HG03175 (cell line): Measurements from ENCODE around the gene STK26.
"Not testable (repeated sequence)": the region's sequence is repeated elsewhere in the genome, so short reads cannot be mapped to it uniquely, and the experiment has no call there.

Experiments
- ATAC-seq: cut with Tn5 transposase; IDR thresholded peaks from one replicate; pipeline ENCODE4 v1.9.1; 2021; ENCODE audit warnings: mild to moderate bottlenecking, moderate library complexity; ENCODE audit not compliant: unreplicated experiment

STK26 gene

DNA sequence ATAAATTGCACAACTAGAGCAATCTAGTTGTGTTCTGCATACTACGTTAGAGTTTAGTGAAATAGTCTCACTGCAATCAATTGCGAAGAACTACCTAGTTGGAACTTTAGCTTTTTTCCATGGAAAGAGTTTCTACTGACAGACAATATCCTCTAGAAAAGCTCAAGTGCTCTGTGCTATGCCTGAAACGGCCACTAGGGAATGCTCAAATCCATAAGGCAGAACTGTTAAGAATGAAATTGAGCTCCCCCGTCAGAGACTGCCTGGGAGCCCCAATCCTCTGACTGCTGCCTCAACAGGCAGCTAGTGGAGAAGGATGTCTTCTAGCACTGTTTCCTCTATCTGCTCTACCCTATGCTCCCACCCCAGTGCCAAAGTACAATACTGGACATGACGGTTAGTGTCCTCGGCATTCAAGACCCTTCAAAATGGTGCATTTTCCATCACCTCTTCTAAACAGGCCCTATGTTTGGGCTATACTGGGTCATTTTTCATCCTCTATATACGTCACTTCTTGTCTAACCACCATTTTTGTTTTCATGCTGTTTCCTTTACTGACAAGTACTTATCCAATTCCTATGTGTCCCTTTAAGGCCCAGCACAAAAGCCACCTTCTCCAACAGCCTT, 69.5 kb downstream of the STK26 start:
- ATAC-seq = peak; percentile 80

DNA sequence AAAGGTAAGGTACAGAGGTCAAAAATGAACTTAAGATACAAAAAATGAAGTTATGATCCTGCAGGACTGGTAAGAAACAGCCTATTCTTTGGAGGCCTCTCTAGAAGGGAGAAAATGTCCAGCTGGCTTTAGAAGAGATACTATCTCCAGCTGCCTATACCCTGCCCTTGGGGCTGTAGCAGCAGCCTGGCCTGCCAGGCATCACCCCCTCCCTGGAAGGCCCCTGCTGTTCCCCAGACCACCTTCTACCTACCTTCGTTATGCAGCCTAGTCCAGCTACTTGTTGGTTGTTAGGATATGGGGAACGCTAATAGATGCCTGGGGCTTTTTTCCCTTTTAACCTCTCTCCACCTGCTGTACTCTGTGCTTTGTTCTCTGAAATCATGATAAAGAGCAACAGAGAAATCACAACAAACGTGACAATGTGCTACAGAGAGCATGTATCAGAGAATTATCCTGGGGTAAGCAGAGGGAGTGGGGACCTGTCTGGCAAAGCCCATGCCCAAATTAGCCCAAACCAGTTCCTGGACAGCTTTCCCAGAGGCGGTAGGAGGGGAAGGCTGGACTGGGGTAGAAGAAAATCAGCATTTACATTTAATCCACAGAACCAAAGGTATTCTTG, 70.2 kb downstream of the STK26 start:
- ATAC-seq = no peak

DNA sequence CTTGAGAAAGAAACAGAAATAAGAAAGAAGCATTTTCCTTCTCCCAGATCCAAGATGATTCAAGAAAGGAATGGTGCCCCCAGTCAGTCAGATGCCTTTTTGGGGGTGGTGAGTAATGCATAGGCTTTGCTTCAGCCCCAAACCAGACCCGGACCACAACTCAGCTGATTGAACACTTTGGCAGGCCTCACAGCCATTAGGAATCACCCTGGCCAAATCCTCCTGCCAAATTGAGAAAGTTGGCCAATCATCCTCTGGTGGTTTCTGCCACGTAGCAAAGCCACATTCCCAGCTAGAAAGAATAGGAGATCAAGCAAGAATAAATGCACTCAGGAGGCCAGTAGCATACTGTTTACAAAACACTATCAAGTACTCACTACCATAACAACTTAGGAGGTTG, 71.1 kb downstream of the STK26 start:
- no peak for ATAC-seq

DNA sequence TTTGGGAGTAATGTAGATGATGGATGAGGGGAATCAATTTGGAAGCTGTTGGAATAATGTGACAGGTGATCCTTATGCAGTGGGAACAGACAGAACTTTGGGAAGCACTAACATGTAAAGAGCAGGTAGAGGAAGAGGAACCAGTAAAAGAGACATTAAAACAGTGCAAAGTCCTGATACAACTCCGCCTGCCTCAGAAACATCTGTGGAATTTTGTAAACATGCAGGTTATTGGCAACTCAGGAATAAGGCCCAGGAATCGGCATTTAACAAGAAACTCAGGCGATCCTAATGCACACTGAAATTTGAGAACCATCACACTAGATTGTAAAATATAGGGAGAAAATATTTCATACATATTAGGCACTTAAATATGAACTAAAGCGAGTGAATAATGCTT, 75.6 kb downstream of the STK26 start:
- not testable (repeated sequence) for ATAC-seq

DNA sequence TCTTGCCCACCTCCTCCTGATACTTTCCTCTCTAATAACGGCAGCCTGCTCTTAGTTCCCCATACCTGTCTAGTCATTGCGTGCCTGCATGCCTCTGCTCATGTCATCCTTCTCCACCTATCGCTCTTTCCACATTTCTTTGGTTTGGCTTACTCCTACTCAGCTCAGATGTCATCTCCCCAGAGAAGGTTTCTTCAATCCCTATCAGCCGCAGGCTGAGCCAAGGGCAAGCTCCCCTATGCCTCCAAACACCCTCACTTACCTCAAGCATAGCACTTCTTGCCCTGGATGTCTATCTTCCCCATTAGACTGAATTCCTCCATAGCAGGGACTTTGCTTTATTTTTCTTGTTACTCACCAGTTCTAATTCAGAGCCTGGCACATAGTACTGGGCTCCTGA, 78.1 kb downstream of the STK26 start:
- ATAC-seq = no peak

DNA sequence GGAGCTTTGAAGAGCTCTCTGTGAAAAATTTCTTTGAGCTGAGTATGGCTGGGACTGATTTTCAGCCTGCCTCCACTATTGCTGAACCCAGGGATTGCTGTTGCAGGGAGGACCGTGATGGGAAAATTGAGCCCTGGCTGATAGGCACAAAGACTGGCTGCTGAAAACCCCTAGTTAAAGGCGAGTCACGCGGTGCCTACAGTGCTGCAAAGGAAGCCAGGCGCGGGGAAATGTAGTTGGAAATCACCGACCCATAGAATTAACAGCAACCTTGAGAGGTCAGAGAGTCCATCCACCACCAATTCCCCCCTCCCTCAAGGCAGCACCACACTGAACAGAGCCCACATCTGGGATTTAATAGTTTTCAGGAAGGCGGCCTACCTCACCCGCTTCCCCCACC, 78.7 kb downstream of the STK26 start:
- no peak for ATAC-seq

DNA sequence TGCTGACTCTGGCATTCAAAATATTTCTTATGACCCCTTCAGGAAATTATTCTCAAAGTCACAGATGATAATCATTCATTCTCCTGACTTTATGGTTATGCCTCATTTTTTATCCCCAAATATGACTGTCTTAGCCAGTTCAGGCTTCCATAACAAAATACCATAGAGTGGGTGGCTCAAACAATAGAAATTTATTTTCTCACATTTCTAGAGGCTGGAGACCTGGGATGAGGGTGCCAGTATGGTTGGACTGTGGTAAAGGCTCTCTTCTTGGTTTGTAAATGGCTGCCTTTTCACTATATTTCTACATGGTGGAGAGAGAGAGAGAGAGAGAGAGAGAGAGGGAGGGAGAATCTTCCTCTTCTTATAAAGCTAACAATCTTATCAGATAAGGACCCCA, 84.2 kb downstream of the STK26 start:
- no peak for ATAC-seq

DNA sequence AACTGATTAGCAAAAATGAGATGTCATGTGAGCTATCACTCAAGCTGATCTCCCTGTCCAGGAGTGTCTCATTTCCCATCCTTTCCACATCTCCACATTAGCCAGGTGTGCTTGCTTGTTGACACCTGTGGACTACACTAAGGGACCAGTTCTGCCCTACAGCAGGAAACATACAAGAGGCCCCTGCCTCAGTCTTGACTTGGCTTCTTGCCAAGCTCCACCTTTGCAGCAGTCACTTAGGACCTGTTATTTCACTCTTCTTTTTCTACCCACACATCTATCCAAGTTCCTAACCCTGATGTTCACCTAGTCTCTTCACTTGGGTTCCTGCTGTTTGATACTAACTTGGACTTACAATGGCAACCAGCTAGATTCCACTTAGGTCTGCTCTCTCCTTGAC, 91.5 kb downstream of the STK26 start:
- ATAC-seq = no peak

DNA sequence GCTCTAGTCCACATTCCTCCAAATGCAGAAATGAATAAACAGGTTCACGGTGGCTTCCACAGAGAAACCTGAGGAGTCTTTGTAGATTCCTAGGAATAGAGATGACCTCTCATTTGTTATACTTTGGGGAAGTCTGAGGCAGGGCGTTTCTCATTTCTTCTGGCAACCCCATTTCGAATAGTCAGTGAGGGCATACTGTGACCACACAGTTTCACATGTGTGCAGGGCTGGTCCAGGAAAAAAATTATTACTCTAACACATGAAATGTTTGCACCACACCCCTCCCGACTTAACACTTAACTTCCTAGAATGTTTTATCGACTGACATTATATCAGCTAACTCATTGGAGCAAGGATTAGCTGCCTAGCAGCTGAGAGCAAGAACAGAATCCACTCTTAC, 92.7 kb downstream of the STK26 start:
- ATAC-seq = no peak

DNA sequence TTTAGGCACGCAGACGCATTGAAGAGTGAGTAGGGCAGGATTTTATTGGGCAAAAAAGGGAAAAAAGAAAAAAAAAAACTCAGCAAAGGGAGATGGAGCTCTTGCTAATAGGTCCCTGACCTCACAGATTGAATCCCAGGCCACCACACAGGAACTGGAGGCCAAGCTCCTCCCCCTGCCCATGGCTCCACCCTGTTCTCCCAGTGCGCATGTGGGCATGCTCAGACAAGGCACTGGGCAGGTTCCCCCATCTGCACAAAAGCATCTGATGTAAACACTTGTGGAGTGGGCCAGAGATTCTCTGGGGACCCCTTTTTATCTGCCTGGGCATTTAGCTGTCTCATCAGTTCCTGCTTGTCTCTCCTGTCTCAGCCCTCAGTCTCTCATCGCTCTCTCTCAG, 95.3 kb downstream of the STK26 start:
- ATAC-seq = no peak

DNA sequence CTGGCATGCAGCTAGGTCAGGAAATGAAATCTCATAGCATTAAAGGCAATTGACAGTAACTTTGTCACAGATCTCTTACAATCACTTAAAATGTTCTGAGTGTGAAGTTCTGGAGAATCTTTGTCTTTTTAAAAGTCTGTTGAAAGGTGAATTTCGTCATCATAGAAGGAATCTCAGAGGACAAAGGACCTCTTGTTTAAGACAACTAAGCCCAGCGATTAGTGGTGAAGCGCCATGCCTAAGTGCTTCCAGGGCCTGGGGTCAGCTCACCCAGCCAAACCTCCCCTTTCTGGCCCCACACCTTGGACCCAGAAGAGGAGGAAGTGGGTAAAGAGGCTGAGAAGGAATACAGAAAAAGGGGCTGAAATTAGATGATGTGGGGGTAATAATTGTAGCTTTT, 96.2 kb downstream of the STK26 start:
- no peak for ATAC-seq

DNA sequence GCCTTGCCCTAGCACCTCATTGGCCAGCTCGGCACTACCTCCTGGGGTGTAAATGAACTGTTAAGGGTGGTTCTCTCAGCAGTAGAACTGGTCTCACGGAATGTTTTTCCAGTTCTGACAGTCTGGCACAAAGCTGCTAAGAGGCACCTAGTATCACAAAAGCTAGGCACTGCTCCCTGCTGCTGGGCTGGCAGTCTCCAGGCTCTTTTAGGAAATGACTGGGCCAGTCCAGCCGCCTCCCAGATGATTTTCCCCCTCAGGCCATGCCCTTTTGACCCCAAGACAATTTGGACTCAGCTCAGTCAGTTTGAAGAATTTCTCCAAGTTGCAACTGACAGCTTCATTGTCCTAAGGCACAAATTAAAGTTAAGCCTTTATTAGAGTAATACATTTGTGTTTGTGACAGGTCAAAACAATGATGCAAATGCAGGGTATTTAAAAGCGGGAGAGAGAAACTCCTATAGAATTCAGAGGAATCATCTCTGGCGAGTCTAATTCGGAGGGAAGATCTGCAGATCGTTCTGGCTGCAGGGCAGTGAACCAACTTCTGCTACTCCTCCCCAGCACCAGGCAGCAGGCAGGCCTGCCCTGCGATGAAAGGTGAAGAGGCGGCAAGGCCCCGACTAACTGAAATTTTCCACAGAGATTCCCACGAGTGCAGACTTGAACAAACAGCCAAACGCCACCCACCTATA, 96.9 kb downstream of the STK26 start:
- no peak for ATAC-seq

DNA sequence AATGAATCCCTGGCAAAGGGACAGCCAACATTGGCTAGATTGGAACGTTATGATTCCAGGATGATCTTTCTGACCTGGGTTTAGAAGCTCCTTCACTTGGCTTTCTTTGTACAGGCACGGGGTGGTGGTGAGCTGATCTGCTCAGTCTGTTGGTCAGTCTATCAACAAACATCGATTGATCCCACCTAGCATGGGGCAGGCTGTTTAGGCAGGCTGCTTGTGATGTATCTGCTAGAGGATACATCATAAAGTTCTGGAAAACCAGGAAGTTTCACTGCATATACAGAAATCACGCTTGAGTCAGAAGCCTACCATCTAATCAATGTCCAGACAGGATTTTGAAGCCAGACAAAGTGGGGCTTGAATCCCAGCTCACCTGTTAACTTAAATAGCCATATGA, 97.8 kb downstream of the STK26 start:
- no peak for ATAC-seq
